Astrocyte of the cerebellum (primary cell): Measurements from ENCODE around the gene SYNM.

Source experiments
- DNase-seq: peaks from one replicate; pipeline ENCODE4 v3.0.0-alpha.2; 2011; ENCODE audit warnings: low read depth
- H3K4me3 ChIP-seq: 2 replicates; pipeline ENCODE4 v1.5.1; 2011; ENCODE audit warnings: mild to moderate bottlenecking, low read depth, low read length, moderate library complexity
- in situ Hi-C: cut with HindIII; loops from 2 replicates; pipeline ENCODE4 v1.10.0; 2017; ENCODE audit warnings: low sequenced_read_pairs
- TF ChIP-seq, protein P1 (sequence below): IDR thresholded peaks from 2 replicates; pipeline ENCODE4 v1.5.1; 2012; ENCODE audit warnings: low read length, low read depth, moderate library complexity, mild to moderate bottlenecking; ENCODE audit errors: missing control alignments

Gene SYNM

DNA sequence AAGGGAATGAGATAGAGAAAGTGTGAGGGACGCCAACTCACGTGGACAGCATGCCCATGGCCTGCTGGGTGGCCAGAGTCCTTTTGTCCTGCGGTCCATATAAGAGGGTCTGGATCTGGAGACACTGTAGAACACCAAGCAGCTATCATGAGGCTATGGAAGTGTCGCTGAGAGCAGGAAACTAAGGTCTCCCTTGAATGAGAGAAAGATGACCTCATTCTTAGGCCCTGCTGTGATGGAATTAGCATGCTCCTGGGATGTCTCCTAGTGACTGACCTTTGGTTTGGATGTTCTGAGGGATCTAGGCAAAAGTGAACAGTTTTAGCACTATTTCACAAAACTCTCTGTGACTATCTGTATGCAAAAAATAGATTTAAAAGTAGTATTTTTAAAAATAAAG lies 34.4 kb downstream of the SYNM start:
- TF ChIP-seq, protein P1, sequence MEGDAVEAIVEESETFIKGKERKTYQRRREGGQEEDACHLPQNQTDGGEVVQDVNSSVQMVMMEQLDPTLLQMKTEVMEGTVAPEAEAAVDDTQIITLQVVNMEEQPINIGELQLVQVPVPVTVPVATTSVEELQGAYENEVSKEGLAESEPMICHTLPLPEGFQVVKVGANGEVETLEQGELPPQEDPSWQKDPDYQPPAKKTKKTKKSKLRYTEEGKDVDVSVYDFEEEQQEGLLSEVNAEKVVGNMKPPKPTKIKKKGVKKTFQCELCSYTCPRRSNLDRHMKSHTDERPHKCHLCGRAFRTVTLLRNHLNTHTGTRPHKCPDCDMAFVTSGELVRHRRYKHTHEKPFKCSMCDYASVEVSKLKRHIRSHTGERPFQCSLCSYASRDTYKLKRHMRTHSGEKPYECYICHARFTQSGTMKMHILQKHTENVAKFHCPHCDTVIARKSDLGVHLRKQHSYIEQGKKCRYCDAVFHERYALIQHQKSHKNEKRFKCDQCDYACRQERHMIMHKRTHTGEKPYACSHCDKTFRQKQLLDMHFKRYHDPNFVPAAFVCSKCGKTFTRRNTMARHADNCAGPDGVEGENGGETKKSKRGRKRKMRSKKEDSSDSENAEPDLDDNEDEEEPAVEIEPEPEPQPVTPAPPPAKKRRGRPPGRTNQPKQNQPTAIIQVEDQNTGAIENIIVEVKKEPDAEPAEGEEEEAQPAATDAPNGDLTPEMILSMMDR = no peak
- no peak for DNase-seq
- in situ Hi-C loops = no loop called here
- no peak overlapping the region for H3K4me3 ChIP-seq

DNA sequence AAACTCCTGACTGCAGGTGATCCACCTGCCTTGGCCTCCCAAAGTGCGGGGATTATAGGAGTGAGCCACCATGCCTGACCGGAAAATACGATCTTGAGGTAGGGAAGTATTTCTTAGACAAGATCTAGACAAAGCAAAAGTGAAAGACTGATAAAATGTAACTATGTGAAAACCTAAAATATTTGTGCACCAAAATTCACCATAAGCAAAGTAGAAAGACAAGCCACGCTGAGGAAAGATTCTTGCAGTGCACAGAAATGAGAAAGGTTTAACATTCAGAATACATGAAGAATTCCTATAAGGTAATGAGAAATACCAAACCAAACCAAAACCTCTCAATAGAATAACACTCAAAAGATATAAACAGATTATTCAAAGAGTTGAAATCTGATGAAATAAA lies 35.7 kb downstream of the SYNM start:
- TF ChIP-seq, protein P1 = no peak
- in situ Hi-C loops = no loop called here
- DNase-seq = no peak
- no peak overlapping the region for H3K4me3 ChIP-seq

DNA sequence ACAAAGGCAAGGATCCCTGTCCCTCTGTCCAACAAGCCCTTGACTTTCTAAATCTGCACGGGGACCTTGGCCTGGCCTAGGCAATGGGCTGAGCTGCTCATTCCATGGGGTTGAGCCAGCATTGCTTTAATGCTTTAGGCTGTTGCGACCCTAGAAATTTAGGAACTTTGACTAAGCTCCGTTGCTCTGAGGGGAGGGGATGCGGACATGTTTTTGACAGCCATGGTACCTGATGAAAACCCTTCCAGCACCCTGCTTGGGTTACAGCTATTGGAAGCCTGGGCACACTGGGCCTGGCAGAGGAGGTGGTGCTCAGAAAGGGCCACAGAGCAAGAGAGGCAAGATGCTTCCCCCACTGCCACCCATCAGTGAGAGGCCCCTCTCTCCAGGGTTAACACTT lies 37.1 kb downstream of the SYNM start:
- no peak for DNase-seq
- TF ChIP-seq, protein P1 = no peak
- in situ Hi-C loops = no loop called here
- no peak overlapping the region for H3K4me3 ChIP-seq

DNA sequence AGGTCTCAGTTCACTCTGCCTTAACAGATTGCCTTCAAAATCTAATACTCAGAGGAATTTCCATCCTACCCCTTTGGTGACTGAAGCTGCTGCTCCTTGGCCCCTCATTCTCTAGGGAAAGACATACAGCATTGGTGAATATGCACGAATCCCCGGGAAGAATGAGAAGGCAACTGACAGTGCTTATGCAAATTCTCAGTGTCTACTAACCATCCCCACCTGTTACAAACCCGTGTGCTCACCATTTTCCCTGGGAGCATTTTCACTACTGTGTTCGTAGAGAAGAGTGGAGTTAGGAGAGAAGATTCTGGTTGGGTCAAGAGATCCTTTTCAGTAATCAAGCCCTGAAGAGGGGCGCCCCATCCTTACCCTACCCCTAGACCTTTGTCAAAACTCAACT lies 37.7 kb downstream of the SYNM start:
- no peak overlapping the region for H3K4me3 ChIP-seq
- TF ChIP-seq, protein P1 = no peak
- in situ Hi-C loops = no loop called here
- DNase-seq = no peak

DNA sequence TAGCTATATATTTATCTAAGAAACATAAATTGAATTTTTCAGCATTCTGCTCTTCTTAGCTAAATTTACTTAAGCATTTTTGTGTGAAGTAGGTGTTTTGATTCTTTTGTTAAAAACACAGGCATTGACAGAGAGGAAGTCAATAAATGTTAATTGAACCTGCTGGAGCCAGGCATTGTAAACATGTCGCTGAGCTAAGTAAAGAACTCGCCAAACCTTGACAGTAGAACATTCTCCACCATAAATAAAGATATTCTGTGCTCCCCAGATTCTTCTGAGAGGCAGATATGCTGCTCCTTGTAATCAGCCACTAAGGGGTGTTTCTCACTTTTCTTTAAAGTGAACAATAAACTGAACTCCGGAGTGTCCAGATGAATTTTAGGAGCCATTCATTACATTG lies 38.4 kb downstream of the SYNM start:
- in situ Hi-C loops = no loop called here
- H3K4me3 ChIP-seq = no peak overlapping the region
- no peak for DNase-seq
- TF ChIP-seq, protein P1 = no peak

DNA sequence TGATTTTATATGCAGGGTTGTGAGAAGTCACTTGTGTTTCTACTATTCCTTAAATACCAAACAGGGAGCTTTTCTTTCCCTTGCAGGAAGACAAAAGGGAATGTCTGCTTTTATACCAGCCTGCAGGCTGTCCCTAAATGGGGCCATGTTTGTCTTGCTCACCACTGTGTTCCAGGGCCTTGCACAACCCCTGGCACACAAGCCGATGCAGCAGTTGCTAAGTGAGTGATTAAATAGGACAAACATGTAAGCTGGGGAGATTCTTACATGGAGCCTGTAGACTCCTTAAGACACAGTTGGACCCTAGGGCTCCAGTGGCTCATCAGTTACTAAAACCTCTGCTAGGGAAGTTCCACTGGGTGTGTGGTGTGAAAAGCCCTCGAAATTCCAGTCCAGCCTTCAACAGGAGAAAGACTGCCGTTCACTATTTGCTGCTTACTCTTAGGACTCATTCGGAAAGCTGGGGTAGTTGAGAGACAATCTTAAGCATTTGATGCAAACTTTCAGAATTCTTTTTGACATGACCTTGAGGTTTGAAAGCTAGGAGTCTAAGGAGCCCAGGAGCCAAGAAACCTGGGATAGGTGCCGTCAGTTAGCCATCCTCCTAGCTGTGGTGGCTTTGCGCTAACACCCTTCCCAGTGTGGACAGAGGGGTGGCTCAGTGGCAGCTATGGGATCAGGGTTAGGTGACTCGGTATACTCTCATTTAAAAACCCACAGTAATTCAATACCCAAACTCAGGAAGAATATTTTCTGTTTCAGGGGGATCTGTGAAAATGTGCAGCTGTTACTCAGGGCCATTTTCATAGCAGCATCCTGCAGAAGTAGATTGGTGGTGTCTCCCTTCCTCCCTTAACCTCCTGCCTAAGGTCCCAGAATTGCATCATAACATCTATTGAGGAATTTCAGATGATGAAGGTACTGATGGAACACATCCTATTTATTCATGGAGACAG lies 39.1 kb downstream of the SYNM start:
- in situ Hi-C loops = no loop called here
- TF ChIP-seq, protein P1 = no peak
- no peak overlapping the region for H3K4me3 ChIP-seq
- DNase-seq = no peak
